NCI-H345 (cell line): ENCODE results near the gene CCDC187.
"Not testable (repeated sequence)": the region's sequence is repeated elsewhere in the genome, so short reads cannot be mapped to it uniquely, and the experiment has no call there.

Source experiments
- DNase-seq: peaks from one replicate; lab custom pipeline; 2025; lab: John Stamatoyannopoulos, UW

The CCDC187 gene

DNA sequence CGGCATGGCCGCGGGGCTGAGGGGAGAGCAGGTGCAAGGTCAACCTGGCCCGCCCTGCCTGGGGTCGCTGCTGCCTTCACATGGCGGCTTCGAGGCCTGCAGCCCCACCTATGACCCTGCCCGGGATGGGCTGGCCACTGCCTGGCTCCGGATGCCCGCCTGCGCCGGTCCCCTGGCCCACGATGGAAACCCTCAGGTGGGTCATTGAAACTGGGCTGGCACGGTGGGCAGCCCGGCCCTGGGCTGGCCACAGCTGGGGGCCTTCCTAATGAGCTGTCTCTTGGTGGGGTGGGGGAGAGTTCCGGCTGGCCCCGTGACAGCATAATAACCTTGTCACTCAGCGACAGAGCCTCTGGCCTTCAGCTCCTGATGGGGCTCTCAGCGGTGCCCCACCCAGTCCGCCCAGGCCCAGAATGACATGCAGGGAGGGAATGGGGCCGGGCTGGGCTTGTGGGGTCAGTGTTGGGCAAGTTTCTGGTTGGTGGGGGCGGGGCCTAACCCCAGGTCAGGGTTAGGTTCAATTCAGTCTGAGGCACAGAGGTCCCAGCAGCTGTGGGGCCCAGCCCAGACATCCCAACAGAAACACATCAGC is at the start of gene CCDC187:
TSS of gene CCDC187 (minus strand) at position 270 of the 592 bp plus-strand sequence. CDS start at position 6, 264 bp downstream.
- no peak for DNase-seq

- DNase-seq = no peak
Observed at GRCh38 chr9:136353088-136353487, 49.2 kb upstream of the CCDC187 start.

- DNase-seq = peak; percentile 43
Observed at GRCh38 chr9:136352682-136353081, 48.8 kb upstream of the CCDC187 start.

- not testable (repeated sequence) for DNase-seq
Observed at GRCh38 chr9:136351868-136352267, 48.0 kb upstream of the CCDC187 start.

- DNase-seq = no peak
Observed at GRCh38 chr9:136351252-136351800, 47.4 kb upstream of the CCDC187 start.

DNA sequence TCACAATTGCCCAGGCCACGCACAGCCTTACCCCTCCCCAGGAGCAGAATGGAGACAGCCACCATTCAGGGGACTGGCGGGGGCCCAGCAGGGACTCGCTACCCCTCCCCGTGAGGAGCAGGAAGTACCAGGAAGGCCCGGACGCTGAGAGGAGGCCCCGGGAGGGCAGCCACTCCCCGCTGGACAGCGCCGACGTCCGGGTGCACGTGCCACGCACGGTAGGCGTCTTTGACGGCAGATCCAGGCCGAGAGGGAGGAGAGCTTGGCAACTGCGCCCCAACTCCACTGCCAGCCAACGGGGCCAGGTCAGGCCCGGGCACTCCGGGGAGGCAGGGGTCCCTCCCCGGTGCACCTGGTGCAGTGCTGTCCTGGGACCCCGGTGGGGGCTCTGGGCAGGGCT is 45.7 kb upstream of the CCDC187 start:
- no peak for DNase-seq

DNA sequence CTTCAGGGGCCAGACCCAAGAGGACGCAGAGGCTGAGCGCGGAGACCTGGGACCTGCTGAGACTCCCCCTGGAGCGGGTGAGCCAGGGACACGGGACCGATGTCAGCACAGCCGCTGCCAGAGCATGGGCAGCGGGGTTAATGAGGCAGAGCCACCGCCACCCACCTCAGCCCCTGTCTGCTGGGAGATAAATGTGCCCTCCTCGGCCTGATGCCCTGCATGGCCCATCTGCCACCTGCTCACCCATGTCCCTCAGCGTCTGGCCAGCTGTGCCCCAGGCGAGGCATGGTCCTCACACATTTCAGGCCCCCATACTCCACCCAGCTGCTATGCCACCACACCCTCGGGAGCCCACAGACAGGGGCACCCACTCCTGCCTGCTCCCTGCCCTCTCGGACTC is 44.8 kb upstream of the CCDC187 start:
- DNase-seq = no peak

DNA sequence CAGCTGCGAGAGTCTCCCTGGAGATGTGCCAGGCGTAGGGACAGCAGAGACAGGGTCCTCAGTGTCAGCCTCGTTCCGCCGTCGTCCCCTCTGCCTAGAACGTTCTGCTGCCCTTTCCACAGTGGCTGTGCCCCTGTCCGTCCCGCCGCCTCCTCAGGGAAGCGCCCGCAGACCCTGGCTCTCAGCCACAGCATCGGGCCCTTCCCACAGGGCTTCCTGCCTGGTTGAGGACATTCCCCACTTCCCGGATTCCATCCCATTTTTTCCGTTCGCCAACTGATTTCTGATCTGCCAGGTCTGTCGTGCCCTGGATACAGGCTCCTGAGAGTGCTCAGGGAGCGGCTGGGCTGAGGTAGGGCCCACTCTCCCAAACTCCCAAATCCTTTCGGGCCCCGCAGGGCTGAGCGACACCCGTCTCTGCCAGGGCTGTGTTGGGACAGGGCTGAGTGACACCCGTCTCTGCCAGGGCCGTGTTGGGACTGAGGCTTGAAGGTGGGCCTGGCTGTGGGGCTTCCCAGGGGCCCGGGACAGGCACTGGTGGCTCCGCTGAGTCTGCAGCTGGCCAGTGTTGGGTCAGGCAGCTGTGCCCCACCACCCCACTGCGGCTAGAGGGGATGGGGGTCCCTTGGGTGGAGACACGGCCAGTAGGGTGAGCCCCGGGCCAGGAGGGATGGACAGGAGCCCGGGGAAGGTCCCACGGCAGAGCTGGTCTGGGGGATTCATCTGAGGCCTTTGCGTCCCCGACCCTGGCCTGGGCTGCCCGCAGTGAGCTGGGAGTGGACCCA is 43.8 kb upstream of the CCDC187 start:
- no peak for DNase-seq

DNA sequence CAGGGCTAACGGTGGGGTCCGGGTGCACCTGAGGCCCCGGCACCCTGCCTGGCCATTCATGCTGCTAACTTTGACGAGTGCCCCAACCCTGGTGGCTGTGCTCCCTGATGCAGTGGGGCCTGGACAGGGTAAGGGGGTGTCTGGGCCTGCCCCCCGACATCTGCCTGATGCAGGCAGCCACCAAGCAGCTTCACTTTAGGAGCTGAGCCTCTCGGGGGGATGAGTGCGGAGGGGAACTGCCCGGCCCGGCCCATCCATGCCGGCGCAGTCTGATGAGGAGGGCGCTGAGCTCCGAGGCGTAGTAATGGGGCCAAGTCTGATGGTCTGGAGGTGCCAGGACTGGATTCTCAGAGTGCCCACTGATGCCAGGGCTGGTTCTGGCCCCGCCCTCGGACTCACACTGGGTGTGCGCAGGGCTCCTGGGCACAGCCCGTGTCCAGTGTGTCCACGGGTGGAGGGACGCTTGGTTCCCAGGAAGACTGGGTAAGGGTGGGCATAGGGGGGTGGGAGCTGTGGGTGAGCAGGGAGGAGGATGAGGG is 43.1 kb upstream of the CCDC187 start:
- DNase-seq = no peak

DNA sequence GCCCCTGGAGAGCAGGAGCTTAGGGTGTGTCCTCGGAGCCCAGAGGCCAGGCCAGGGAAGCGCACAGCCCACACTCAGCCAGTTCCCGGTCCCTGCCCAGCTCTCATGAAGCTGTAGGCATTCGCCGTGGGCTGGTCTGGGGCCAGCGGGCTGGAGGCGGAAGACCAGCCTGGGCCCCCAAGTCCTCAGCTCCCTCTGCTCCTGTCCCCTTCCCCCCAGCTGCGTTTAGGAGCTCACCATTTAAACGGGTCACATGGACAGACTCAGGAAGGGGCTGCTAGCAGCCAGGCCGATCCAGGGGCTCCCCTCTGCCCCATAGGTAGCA is 42.2 kb upstream of the CCDC187 start:
- no peak for DNase-seq

GRCh38 chr9:136345281-136346156 is 41.6 kb upstream of the CCDC187 start:
- DNase-seq = no peak

- no peak for DNase-seq
Observed at GRCh38 chr9:136344544-136345280, 40.8 kb upstream of the CCDC187 start.

- DNase-seq = no peak
Observed at GRCh38 chr9:136343884-136344269, 40.0 kb upstream of the CCDC187 start.

DNA sequence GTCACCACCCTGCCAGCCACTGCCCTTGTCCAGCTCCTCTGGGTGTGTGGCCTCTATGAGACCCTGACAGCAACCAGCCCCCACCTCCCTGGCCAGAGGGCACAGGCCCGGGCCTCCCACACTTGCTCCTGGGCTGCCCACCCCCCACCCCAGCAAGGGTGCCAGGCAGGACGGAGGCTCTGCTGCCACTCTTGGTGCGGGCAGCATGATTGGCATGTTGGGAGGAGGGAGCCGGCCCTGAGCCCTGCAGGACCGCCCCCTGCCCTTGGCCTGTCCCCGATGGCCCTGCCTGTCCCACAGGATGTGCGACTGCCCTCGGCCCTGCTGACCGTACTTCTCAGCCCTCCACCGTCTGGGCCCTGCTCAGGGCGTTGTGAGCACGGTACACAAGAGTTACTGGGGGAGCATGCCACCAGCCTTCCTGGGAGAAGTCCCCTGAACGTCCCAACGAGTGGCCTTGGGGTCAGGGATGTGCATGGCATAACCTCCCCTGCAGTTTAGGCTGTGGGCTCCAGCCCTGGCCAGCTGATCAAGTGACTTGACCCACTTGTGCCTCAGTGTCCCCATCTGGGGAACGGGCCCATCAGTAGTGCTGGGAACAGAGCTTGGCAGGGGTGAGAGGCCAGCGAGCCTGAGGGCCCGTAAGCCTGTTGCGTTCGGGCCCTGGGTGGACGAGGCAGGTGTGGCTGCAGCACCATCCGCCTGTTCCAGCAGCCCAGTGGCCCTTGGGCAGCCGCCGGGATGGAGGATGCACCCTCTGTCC is 39.4 kb upstream of the CCDC187 start:
- DNase-seq = no peak

GRCh38 chr9:136342181-136343120 is 38.6 kb upstream of the CCDC187 start:
- DNase-seq = no peak

DNA sequence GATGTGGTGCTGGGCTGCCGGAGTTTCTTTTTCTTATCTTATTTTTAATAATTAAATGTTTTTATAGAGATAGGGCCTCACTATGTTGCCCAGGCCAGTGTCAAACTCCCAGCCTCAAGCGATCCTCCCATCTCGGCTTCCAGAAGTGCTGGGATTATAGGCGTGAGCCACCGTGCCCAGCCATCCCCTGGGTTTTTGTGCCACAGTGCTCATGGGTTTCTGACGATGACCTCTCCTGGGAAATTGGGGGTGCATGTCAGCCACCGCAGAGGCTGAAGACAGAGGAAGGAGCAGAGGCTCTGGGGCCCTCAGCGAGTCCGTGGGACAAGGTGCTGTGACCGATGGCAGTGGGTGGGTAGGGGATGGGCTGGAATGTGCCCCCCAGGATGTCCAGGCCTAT is 37.9 kb upstream of the CCDC187 start:
- DNase-seq = no peak

GRCh38 chr9:136341042-136341655 is 37.3 kb upstream of the CCDC187 start:
- no peak for DNase-seq

GRCh38 chr9:136340356-136341041 is 36.6 kb upstream of the CCDC187 start:
- no peak for DNase-seq

DNA sequence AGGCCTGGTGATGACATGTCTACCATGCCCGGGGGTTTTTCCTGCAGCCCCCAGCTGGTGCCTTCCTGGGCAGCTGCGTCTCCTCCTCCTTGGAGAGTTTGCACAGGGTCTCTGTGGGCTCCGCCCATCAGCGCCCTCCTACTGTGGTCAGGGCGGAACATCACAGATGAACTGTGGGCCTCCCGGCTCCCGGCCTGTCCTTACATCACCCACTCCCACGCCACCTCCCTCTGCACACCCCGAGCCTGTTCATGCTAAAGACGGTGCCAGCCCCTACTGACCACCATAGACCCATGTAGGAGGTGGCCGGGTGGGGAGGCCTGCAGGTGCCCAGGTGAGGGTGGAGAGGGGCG is 36.0 kb upstream of the CCDC187 start:
- DNase-seq = no peak
